ENCODE measurements around the gene HLCS.
A peak's percentile ranks its signal among the peaks of the same experiment; 100 is the strongest.

The HLCS gene

DNA sequence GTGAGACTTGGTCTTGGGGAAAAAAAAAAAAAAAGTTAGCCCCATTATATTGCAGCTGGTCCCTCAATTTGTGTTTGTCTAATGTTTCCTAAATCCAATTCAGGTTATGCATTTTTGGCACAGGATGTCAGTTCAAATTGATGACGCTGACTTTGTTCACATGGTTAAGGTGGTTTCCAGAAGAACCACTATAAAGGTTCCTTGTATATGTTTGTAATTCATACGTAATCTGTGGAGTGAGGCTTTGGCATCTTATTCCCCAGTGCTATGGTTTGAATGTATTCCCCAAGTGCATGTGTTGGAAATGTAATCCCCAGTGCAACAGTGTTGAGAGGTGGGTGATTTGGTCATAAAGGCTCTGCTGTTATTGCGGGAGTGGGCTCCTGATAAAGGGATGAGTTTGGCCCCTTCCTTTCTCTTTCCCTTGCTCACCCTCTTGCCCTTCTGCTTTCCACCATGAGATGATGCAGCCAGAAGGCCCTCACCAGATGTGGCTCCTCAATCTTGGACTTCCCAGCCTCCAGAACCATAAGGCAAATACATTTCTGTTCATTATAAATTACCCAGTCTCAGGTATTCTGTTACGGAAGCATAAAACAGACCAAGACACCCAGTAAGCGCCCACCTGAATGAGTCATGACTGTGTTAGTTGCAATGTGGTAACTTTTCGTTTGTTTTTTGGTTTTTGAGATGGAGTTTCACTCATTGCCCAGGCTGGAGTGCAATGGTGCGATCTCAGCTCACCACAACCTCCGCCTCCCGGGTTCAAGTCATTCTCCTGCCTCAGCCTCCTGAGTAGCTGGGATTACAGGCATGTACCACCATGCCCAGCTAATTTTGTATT, 19.5 kb upstream of the HLCS start:
- DNase-seq (ENCODE audit: low read depth in 2 of 2), result no peak

DNA sequence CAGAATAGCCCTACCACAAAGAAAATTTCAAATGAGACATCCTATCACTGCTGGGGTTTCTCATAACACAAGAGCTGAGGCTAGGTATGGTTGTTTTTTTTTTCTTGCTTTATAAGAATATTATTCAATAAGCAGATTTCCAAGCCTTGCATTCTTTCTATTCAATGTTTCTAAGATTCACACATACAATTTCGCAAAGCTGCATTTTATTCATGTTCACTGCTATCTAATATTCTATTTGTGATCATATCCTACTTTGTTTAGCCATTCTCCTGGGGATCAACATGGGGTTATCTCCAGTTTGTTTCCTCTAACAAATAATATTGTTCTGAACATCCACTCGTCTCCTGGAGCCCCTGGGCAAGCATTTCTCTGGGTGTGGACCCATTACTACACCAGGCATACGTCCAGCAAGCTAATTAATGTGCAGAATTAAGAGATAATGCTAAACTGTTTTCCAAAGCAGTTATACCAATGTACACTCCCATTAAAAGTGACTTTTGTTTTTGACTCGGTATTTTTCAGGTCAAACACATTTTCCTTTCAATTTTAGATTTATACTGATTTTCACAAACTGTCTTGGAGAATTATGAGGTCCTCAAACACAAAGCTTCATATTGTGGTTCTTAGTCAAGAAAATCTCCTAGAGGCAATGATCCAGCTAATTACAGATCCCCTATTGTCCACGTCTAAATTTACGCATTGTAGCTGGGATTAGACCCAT, 15.7 kb upstream of the HLCS start:
- no peak for DNase-seq (ENCODE audit: low read depth in 2 of 2)

DNA sequence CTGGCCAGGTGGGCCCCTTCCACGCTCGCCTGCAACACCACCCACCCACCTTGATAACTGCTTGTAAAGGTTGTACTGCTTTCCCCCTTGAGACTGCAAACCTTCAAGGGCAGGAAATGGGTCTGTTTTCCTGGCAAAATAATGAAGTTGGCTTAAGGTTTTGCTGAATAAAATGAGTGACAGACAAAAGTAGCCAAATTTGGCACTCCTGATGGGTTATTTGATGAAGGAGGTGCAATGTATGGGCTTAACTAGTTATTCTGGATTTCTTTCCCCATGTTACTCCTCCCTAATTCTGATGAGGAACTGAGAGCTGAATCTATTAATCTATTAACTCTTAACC, 14.6 kb upstream of the HLCS start:
- DNase-seq (ENCODE audit: low read depth in 2 of 2), result no peak

DNA sequence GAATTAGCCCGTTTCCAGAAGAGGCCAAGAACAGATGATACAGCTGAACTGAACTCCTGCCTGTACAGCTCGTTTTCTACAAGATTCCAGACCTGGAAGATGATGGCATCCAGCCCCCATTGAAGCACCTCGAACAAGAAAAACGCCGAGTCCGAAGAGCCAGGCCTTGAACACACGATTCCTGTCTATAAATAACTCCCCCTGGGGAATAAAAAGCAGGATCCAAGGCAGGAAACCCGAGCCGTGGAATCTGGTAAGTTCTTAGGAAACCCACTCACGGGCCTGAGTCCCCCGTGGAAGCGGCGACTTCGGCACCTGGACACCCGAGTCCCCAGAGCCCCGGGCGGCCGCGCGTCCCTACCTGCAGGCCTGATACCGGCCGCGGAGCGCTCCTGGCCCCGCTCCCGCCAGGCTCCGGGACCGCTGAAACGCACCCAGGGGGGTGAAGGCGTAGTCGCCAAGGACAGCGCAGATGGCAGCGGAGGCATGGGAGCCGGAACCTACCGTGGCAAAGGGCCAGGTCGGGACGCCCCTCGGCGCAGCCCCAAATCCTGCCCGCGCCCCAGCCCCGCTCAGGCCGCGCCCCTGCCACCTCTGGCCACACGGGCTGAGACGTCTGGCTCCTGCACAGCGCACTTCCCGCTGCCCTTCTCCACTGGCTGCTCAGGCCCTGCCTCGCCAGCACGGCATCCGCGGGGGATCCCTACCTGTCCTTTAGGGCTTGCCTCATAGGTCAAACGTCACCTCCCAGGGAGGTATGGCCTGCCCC, 14.0 kb upstream of the HLCS start:
- no peak for DNase-seq (ENCODE audit: low read depth in 2 of 2)

DNA sequence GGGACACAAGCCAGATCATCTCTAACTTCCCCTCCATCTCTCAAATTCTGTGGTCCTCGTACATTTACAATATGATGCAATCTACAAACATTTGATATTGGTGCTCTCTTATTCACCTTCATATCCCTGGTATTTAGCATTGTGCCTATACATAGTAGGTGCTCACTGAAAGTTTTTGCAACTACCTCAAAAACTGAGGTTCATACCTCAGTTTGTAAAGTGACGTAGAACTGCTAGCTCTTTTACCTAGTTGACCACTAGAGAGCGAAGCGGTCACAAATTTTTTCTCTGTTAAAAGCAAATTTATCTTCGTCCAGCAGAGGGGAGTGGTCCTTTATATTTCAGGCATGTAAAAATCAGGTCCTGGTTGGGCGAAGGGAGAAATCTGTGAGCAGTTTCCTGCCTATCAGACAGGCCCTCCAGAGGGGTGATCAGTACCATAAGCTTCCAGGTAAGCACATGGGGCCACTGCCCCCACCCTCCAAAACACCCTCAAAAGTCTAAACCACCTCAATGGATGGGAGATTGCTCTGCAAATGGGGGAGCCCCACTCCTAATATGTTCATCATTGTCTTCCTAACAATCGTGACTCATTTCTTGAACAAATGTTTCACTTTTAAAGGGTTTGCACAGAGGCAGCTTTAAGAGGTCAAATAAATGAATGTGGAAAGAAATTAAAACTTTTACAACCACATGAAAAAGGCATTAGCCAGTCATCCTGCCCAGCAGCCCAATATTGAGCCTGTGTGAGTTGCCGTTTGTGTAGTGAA, 10.6 kb upstream of the HLCS start:
- DNase-seq (ENCODE audit: low read depth in 2 of 2), result peak in 1 of 2 donors; percentile 32

DNA sequence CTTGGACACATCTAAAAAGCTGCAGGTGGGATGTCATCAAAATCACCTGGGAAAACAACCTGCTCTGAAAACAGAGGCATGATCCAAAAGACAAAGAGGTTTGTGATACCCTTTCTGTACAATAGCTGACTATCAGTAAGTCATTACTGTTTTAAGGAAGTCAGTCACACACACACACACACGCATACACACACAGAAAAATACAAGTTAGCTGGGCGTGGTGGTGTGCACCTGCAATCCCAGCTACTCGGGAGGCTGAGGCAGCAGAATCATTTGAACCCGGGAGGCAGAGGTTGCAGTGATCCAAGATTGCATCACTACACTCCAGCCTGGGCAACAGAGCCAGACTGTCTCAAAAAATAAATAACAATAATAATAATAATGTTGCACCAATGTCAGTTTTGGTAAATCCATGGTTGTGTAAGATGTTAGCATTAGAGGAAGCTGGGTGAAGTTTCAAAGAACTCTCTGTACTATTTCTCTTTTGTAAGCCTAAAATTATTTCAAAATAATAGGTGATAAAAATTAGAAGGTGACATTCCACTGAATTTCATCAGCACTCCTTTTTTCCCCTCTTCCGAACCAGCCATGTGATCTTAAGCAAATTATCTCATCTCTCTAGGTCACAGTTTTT, 9.9 kb upstream of the HLCS start:
- no peak for DNase-seq (ENCODE audit: low read depth in 2 of 2)

DNA sequence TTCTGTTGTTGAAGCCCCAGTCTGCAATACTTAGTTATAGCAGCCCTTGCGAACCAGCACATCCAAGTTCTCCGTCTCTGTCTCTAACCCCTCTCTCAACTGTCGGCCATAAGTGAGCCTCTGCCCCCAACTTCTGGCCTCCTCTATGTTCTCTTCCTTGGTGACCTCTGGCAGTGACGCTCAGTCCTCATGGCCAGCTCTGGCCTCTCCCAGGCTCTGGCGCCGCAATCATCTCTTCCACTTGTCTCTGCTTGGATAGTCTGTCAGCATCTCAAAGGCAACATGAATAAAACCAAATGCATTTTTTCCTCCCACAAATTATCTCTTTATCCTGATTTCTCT, 8.4 kb upstream of the HLCS start:
- DNase-seq (ENCODE audit: low read depth in 2 of 2), result no peak

DNA sequence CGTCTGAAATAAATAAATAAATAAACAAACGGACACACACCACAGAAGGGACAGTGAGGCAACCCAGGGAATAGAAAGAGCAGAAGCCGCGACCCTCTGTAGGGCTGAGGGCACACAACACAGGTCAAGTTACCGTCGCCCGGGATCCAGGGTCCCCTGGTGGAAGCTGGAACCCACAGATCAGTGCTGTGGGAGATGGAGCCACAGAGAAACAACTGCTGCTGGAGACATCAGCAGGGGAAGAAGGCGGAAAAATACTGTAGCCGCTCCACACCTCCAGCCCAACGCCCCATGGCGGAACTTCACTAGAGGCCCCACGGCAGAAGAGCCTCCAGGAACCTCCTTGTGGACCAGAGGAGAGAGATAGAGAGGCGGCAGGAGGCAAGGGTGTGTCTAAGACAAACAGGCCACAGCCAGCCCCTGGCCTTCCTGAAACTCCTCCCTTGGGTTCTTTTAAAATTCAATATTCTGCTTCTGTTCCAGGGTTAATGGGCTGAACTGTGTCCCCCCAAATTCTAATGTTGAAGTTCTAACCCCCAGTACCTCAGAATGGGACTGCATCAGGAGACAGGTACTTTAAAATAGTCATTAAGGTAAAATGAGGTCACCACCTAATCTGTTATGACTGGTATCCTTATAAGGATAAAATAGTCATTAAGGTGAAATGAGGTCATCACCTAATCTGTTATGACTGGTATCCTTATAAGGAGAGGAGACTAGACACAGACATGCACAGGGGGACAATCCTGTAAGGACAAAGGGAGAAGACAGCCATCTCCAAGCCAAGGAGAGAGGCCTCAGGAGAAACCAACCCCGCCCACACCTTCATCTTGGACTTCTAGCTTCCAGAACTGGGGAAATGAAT, 7.7 kb upstream of the HLCS start:
- DNase-seq (ENCODE audit: low read depth in 2 of 2), result no peak

DNA sequence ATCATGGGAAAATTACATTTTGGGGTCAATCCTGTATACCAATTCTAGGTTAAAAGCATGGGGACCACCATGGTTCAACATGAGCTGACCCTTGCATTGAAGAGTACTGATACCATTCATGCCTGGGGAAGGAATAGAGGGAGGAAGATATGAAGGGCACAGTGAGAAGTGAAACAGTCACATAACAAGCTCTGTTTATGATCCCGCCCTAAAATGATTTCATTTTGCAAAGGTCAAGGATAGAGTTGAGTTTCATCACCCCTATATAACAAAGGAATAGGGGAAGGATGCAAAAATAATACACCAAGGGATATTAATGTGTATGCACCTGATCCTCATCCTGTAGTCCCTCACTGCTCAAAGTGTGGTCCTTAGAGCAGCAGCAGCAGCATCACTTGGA, 2.5 kb upstream of the HLCS start:
- no peak for DNase-seq (ENCODE audit: low read depth in 2 of 2)

DNA sequence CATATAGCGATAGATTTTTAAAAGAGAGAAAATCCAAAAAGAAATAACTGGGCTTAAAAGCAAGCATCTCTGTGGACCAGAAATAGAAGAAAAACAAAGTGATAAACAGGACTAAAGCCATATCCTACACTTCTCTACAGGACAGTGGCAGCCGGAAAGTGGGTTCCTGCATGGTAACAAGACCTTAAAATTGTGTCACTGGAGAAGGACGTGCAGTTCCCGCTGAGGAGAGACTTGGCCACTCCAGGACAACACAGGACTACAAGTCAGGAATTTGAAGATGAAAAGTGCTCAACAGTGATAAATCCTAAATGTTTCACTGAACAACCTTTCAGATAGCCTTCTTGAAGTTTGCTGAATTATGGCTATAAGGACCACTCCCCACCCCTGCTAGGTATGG, 1.9 kb upstream of the HLCS start:
- no peak for DNase-seq (ENCODE audit: low read depth in 2 of 2)

DNA sequence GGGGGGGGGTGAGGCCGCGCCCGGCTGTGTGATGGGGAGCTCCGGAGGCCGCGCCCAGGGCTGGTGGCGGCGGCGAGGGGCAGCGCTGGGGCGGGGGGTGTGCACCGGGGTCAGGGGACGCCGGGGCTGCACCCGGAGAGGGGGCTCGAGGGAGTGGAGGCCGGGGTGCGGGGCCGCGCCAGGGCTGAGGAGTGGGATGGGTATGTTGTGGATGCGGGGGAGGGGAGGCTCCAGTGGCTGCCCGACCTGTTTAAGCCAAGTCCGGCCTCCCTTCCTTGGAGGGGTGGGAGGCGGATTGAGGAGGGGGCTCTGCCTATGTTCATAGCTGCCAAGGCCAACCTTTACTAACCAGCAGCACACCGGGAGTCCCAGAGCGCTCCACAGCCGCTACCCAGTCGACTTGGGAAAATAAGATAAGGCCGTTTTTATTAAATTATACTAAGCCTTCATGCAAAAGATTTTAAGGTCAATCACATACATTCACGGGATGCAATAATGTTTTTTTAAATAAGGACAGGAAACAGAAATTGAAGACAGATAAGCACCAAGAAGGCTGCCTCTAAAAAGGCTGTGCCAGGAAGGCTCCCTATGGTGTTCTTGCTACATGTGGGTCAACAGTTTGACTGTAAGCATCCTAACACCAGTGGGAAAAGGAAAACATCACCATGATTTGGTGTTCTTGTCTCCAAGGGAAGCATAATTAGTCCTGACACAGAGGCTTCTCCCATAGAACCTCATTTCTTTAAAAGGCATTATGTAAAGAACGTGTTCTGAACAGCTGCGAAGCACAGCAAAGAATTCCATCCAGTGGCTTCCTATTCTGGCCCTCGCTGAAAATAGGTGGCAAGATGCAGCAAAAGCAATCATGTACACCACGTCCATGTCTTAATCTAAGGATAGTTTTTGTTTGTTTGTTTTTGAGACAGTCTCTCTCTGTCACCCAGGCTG, 626 bp upstream of the HLCS start:
- DNase-seq (ENCODE audit: low read depth in 2 of 2), result no peak

DNA sequence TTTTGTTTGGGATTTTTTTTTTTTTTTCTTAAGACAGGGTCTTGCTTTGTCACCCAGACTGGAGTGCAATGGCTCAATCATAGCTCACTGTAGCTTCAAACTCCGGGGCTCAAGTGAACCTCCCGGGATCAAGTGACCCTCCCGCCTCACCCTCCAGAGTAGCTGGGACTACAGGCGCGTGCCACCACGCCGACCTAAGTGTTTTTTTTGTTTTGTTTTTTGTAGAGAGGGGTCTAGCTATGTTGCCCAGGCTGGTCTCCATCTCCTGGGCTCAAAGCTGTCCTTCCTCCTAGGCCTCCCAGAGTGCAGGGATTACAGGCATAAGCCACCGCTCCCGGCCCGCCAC, 776 bp downstream of the HLCS start:
- DNase-seq (ENCODE audit: low read depth in 2 of 2), result no peak

DNA sequence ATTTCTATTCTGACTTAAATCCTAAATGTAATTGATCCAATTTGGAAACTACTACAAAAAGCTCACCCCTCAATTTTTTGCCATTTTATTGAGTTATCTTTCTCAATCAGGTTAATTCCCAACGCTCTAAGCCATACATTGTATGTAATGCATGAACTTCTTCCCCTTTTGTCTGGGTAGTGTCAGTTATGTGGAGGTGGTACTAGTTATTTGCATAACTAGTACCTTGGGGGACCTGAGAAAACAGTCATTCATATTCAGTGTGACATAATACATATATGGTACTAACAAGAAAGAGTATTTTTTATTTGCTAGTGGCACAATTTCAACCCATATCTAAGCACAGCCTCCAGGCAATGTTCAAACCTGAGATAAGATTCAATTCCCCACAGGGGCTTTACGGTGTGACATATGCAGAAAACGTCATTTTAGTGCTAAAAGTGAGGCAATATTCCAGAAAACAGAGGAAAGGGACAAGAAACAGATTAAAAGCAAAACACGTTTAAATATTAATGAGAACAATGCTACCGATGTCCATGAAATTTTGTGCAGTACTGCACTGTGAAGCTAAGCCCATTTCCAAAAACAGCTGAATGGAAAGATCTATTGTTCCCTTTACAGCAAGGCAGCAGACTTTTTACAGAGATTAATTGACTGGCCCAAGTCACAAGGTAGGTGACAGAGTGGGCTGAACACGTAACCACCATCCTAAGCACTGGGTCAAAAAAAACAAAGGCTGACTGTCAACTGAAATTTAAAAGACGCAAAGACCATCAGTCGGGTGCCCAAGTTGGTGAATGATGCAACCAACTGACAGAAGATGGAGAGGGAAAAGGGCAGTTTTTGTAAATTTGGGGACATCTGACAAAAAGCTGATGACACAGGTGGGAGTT, 1.4 kb downstream of the HLCS start:
- no peak for DNase-seq (ENCODE audit: low read depth in 2 of 2)

DNA sequence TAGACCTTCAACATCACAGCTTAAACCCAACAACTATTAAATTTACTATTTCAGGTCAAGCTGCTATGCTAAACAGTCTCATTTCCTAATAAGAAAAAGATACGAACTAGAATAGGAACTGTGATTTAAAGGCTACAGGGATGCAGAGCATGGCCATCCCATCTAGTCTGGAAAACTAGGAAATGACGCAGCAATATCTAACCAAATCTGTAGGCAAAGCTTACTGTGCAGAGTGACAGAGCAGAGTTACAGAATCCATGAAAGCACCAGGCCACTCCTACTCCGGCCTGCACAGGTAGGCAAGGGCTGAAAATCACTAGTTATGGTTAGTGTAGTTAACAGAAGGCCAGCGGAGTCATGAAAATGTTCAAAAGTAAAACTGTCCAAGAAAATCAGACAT, 2.1 kb downstream of the HLCS start:
- DNase-seq (ENCODE audit: low read depth in 2 of 2), result no peak

DNA sequence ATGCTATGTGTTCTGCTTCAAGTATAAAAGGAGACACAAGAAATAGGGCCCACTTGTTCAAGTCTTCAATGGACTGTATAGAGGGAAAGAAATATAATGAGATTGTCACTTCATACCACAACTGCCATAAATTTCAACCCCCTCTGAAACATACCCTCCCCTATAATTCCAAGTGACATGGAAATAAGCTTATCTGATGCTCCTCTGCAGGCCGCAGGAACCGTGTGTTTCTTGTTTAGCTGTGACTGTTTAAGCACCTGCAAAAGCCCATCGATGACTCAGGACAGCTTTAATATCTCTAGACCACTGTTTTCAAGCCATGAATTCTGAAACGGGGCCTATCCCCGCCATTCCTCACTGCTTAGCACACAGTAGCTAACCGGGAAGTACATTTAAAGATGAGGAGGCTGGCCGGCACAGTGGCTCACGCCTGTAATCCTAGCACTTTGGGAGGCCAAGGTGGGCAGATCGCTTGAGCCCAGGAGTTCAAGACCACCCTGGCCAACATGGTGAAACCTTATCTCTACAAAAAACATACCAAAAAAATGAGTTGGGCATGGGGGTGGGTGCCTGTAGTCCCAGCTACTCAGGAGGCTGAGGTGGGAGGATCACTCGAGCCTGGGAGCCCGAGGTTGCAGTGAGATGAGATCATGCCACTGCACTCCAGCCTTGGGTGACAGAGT, 4.2 kb downstream of the HLCS start:
- DNase-seq (ENCODE audit: low read depth in 2 of 2), result no peak

DNA sequence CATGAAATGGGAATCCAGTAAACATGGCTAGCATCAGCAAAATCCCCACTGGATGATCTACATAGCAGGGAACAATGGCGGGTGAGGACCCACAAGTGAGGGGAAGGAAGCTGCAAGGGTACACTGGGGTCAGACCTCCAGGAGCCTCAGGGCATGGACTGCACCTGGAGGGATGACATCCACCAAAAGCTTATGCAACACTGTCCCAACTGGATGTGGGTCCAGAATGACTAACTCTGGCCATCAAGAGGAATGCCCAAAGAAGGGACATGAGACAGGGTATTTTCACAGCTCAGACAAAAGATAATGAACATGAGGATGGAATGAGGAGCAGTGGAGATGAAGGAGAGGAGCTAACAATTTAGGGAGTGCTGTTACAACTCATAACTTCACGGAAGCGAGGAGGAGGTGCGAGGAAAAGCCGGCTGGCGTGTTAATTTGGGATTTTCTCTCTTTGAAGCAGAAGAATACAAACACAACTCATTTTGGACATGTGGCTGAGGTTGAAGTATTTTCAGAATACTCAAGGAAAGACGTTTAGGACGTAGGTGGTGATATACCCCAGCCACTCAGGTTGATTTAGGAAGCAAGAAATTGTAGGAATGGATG, 5.7 kb downstream of the HLCS start:
- no peak for DNase-seq (ENCODE audit: low read depth in 2 of 2)

DNA sequence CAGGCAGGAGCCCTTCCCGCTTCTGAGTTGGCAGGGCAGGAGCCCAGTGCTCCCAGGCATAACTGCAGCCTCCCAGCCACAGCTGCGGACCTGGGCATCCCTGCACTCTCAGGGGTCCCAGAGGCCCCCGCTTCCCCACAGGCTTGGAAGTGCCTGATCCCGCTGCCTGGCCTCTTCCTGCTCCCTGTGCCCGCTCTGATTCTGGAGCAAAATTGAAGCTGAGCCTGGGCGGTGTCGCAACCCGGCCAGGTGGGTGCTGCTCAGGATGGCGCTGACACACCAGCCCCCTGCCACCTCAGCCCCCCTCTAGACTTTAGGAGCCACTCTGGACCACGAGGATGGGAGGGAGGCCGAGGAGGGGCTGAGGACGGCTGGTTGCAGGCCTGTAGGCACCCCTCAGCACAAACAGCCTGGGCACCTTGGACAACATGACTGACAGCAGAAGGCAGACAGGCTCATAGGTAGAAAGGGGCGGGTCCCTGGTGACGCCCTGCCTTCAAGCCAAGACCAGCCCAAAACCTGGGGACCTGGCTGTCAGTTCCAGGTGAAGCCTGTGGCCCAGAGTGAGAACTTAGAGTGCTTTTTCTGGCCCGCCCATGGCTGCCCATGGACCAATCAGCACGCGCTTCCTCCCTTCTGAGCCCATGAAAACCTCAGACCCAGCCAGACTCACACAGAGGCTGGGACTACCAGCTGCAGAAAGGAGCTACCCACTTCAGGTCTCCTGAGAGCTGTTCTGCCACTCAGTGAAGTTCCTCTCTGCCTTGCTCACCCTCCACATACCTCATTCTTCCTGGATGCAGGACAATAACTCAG, 7.2 kb downstream of the HLCS start:
- DNase-seq (ENCODE audit: low read depth in 2 of 2), result no peak
